Glutamatergic neuron (in vitro differentiated cells): Measurements from ENCODE around the gene BAG5. TPM values are rescaled to one million over a fixed set of nuclear protein-coding genes. Genes with fewer than 3 reads are reported as not detected.
"Not testable (repeated sequence)": the region's sequence is repeated elsewhere in the genome, so short reads cannot be mapped to it uniquely, and the experiment has no call there.

Source experiments
- DNase-seq: peaks from one replicate; pipeline ENCODE4 v3.0.0; 2022
- H3K27ac Mint-ChIP-seq: one replicate; pipeline ENCODE4 v1.8.0; 2020; ENCODE audit warnings: mild to moderate bottlenecking, mixed read lengths, inconsistent platforms; ENCODE audit not compliant: unreplicated experiment
- H3K27me3 Mint-ChIP-seq: one replicate; pipeline ENCODE4 v1.8.0; 2020; ENCODE audit warnings: mild to moderate bottlenecking, moderate library complexity, mixed read lengths, inconsistent platforms; ENCODE audit not compliant: unreplicated experiment
- H3K36me3 Mint-ChIP-seq: one replicate; pipeline ENCODE4 v1.8.0; 2020; ENCODE audit warnings: mild to moderate bottlenecking, mixed read lengths, inconsistent platforms; ENCODE audit not compliant: unreplicated experiment
- H3K4me1 Mint-ChIP-seq: one replicate; pipeline ENCODE4 v1.8.0; 2020; ENCODE audit warnings: mild to moderate bottlenecking, low read depth, mixed read lengths, inconsistent platforms; ENCODE audit not compliant: unreplicated experiment
- H3K4me3 Mint-ChIP-seq: one replicate; pipeline ENCODE4 v1.8.0; 2020; ENCODE audit warnings: mild to moderate bottlenecking, mixed read lengths, inconsistent platforms; ENCODE audit not compliant: unreplicated experiment
- H3K9me3 Mint-ChIP-seq: one replicate; pipeline ENCODE4 v1.8.0; 2020; ENCODE audit warnings: mild to moderate bottlenecking, moderate library complexity, mixed read lengths, inconsistent platforms; ENCODE audit not compliant: unreplicated experiment
- CTCF ChIP-seq: fragments of 200-600 bp; sonication (generic); IDR thresholded peaks from one replicate; pipeline ENCODE4 v1.5.0; 2021; ENCODE audit not compliant: partially characterized antibody, unreplicated experiment
- total RNA-seq: library from RNA; stranded (reverse); fragmentation: NEBNext Ultra II Directional; extraction: Animal tissue kit (Norgen Biotek cat#: 25700); gene quantifications from one replicate; pipeline ENCODE4 v1.2.1, GENCODE V29; 2021; ENCODE audit not compliant: unreplicated experiment

BAG5 gene
- total RNA-seq, 1 donor from 2014 or later, result 34.4 TPM

GRCh38 chr14:103528146-103528586, 34.3 kb downstream of the BAG5 start:
- H3K4me1 Mint-ChIP-seq, result peaks cover 29% of the 10 kb centered on the region
- H3K4me3 Mint-ChIP-seq, result peak overlapping the region; percentile 93
- DNase-seq, result peak; percentile 69
- TF ChIP-seq CTCF, result no peak
- peaks cover 7% of the 10 kb centered on the region for H3K9me3 Mint-ChIP-seq
- H3K27me3 Mint-ChIP-seq, result peaks cover 21% of the 10 kb centered on the region
- H3K36me3 Mint-ChIP-seq, result no peaks in the 10 kb centered on the region
- peak overlapping the region; percentile 99 for H3K27ac Mint-ChIP-seq

- Mint-ChIP-seq H3K9me3 (peaks cover 7% of the 10 kb centered on the region), H3K36me3 (no peaks in the 10 kb centered on the region), H3K4me3 (peak overlapping the region; percentile 93), H3K27ac (peak overlapping the region; percentile 99), H3K27me3 (peaks cover 21% of the 10 kb centered on the region), H3K4me1 (peaks cover 29% of the 10 kb centered on the region)
- no peak for TF ChIP-seq CTCF
- DNase-seq, result peak; percentile 16
These were observed 34.9 kb downstream of the BAG5 start for GRCh38 chr14:103527408-103528145.

- Mint-ChIP-seq H3K4me3 (peak overlapping the region; percentile 93), H3K27ac (peak overlapping the region; percentile 99), H3K9me3 (peaks cover 7% of the 10 kb centered on the region), H3K27me3 (peaks cover 21% of the 10 kb centered on the region), H3K4me1 (peaks cover 29% of the 10 kb centered on the region), H3K36me3 (no peaks in the 10 kb centered on the region)
- DNase-seq, result no peak
- no peak for TF ChIP-seq CTCF
These were observed 35.6 kb downstream of the BAG5 start for GRCh38 chr14:103526914-103527248.

- H3K27ac Mint-ChIP-seq, result no peak overlapping the region
- DNase-seq, result no peak
- H3K36me3 Mint-ChIP-seq, result no peaks in the 10 kb centered on the region
- H3K4me3 Mint-ChIP-seq, result no peak overlapping the region
- H3K9me3 Mint-ChIP-seq, result peaks cover 7% of the 10 kb centered on the region
- peaks cover 21% of the 10 kb centered on the region for H3K27me3 Mint-ChIP-seq
- peaks cover 29% of the 10 kb centered on the region for H3K4me1 Mint-ChIP-seq
- no peak for TF ChIP-seq CTCF
These were observed 36.1 kb downstream of the BAG5 start for GRCh38 chr14:103526247-103526913.

GRCh38 chr14:103525430-103526246, 36.8 kb downstream of the BAG5 start:
- not testable (repeated sequence) for H3K36me3 Mint-ChIP-seq, H3K9me3 Mint-ChIP-seq, DNase-seq
- Mint-ChIP-seq H3K27me3 (peaks cover 21% of the 10 kb centered on the region), H3K27ac (peak overlapping the region; percentile 64), H3K4me3 (peak overlapping the region; percentile 52), H3K4me1 (peaks cover 29% of the 10 kb centered on the region)
